GM18508 (cell line): ENCODE data around the gene TEC.
"Not testable (repeated sequence)": the region's sequence is repeated elsewhere in the genome, so short reads cannot be mapped to it uniquely, and the experiment has no call there.

ENCODE experiments used
- ATAC-seq: cut with Tn5 transposase; IDR thresholded peaks from one replicate; pipeline ENCODE4 v1.9.1; 2021; ENCODE audit warnings: moderate number of reproducible peaks; ENCODE audit not compliant: insufficient read depth, unreplicated experiment

TEC gene

GRCh38 chr4:48173056-48173991 lies 96.3 kb downstream of the TEC start:
- ATAC-seq, result peak; percentile 60

GRCh38 chr4:48172651-48173050 lies 97.0 kb downstream of the TEC start:
- no peak for ATAC-seq

- ATAC-seq, result no peak
Measured at GRCh38 chr4:48169636-48170035, 100.0 kb downstream of the TEC start.

GRCh38 chr4:48167538-48168263 lies 101.9 kb downstream of the TEC start:
- ATAC-seq, result no peak

- not testable (repeated sequence) for ATAC-seq
Measured at GRCh38 chr4:48164561-48164960, 105.1 kb downstream of the TEC start.

GRCh38 chr4:48163746-48164145 lies 105.9 kb downstream of the TEC start:
- no peak for ATAC-seq

- ATAC-seq, result no peak
Measured at GRCh38 chr4:48162162-48162561, 107.5 kb downstream of the TEC start.

GRCh38 chr4:48157271-48157670 lies 112.4 kb downstream of the TEC start:
- no peak for ATAC-seq

- ATAC-seq, result no peak
Measured at GRCh38 chr4:48156423-48156822, 113.2 kb downstream of the TEC start.

- peak; percentile 59 for ATAC-seq
Measured at GRCh38 chr4:48153791-48154550, 115.7 kb downstream of the TEC start.

GRCh38 chr4:48152259-48152658 lies 117.4 kb downstream of the TEC start:
- ATAC-seq, result no peak

- no peak for ATAC-seq
Measured at GRCh38 chr4:48149827-48150370, 119.7 kb downstream of the TEC start.

GRCh38 chr4:48147621-48148020 lies 122.0 kb downstream of the TEC start:
- no peak for ATAC-seq

- no peak for ATAC-seq
Measured at GRCh38 chr4:48141048-48141447, 128.6 kb downstream of the TEC start.

GRCh38 chr4:48139691-48140090 lies 129.9 kb downstream of the TEC start:
- ATAC-seq, result no peak

- ATAC-seq, result peak; percentile 81
Measured at GRCh38 chr4:48138936-48139335, 130.7 kb downstream of the TEC start.

- no peak for ATAC-seq
Measured at GRCh38 chr4:48138511-48138910, 131.1 kb downstream of the TEC start.

- ATAC-seq, result no peak
Measured at GRCh38 chr4:48137846-48138245, 131.8 kb downstream of the TEC start.

GRCh38 chr4:48134081-48134480 lies 135.6 kb downstream of the TEC start, which contains the start of gene TXK:
Gene TXK, minus strand, starts transcription at chr4:48134250. Its CDS starts 80 bp downstream, at chr4:48134170.
- ATAC-seq, result no peak

- ATAC-seq, result no peak
Measured at GRCh38 chr4:48133669-48134068, 136.0 kb downstream of the TEC start.
